NCI-H2196 treated with DMSO at 0.1 percent for 48 hours (cell line): ENCODE data around the gene KDM4B.

Experiments
- DNase-seq: peaks from one replicate; lab custom pipeline; 2025; ENCODE audit not compliant: unreplicated experiment; lab: John Stamatoyannopoulos, UW

The KDM4B gene

DNA sequence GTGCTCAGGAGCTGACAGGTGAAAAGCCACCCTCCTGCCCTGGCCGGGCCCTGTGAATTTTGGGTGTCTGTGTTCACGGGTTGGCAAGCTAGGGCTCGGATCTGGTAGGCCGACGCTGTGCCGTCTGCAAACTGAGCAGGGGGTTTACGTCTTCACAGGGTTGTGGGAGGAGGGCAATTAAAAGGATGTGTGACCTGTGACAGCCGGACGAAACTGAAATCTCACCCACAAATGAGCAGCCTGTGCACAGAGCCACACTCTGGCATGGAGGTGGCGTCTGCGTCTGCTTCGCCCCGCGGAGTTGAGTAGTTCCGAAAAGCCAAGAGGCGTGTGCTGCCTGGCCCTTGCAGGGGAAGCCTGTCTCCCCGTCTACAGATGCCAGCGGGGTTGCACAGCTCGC lies 117.3 kb downstream of the KDM4B start:
- no peak for DNase-seq

DNA sequence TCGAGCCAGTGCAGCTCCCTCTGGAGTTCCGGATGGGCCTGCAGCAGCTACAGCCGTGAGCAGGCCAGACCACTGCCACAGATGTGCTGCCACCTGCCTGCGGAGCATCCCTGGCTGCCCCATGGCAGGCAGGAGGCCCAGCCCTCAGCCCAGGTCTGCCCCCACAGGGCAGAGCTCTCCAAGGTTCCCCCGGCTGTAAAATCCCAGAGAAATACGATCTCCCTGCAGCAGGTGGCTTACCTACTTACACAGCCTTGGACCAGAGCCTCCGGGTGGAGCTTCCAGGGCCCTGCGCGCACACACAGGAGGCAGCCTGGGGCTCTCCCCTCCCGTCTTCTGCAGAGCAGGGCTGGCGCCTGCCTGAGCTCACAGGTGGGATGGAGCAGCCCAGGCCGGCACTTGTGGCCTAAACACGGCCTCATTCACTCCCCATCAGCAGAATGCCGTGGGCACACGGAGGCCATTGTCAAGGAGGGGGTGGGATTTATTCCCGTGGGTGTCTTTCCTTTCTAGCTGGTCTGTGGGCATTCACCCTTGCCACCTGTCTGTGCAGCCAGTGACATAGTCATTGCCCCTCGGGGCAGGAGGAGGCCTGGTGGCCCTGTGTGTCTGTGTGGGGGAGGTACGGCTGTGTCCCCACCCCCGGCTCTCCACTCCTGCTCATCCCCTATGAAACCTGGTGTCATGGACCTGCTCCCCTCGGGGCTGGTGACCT lies 118.0 kb downstream of the KDM4B start:
- peak; percentile 91 for DNase-seq

DNA sequence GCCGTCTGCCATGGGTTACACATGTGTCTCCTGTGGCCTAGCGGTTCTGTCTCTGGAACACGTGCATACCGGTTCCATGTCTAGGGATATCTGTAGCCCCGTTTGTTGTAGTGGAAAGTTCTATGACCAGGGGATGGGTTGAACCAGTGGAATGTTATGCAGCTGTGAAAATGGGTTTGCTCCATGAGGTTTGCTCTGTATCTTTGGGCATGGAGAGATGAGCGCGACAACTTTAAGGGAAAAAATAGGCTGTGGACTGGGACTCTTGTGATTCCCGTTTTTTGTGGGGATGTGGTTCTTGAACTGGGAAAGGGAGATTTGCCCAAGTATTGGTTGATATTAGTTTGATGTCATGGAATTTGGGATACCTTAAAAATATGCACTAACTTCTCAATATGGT lies 120.4 kb downstream of the KDM4B start:
- no peak for DNase-seq

- DNase-seq, result no peak
These were observed 121.6 kb downstream of the KDM4B start for GRCh38 chr19:5090465-5091017.

- no peak for DNase-seq
These were observed 122.2 kb downstream of the KDM4B start for GRCh38 chr19:5091018-5091683.

GRCh38 chr19:5091684-5092480 lies 123.0 kb downstream of the KDM4B start:
- DNase-seq, result no peak

GRCh38 chr19:5092481-5092843 lies 123.5 kb downstream of the KDM4B start:
- no peak for DNase-seq

- no peak for DNase-seq
These were observed 124.5 kb downstream of the KDM4B start for GRCh38 chr19:5093297-5093928.

GRCh38 chr19:5093948-5094718 lies 125.2 kb downstream of the KDM4B start:
- DNase-seq, result no peak

DNA sequence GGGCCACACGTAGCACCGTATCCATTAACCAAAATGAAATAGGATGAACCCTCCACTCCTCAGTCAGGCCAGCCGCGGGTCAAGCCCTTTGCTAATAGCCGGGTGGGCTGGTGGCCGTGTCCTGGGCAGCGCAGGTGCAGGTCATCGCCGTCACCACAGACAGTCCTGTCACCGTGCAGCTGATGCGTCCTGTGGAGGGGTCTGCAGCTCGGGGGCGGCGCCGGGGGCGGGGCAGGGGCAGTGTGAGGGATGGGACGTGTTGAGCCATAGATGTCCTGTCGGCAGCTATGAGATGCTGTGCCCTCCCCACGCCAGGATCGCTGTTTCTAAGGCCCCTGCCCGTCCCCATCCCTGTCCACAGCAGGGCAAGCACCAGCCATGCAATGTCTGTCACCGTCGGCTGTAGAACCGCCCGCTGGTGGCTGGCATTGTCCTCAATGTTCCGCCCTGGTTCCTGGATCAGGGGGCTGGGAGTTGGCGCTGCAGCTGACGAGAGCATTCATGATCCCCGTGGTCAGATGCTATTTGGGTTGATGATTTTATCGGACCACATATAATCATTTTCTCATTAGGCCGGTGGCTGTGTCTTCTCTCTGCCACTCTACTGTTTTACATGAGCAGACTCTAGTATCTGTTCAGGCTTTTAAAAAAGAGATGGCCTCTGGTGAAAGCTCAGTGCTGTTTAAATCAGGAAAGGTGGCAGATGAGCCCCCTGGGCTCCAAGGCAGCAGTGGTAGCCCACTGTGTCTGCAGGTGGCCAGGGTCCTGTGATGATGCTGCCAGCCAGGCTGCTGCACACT lies 126.1 kb downstream of the KDM4B start:
- DNase-seq, result no peak

GRCh38 chr19:5095568-5095850 lies 126.6 kb downstream of the KDM4B start:
- DNase-seq, result no peak

- no peak for DNase-seq
These were observed 127.6 kb downstream of the KDM4B start for GRCh38 chr19:5096536-5096935.

GRCh38 chr19:5097331-5097930 lies 128.5 kb downstream of the KDM4B start:
- no peak for DNase-seq

DNA sequence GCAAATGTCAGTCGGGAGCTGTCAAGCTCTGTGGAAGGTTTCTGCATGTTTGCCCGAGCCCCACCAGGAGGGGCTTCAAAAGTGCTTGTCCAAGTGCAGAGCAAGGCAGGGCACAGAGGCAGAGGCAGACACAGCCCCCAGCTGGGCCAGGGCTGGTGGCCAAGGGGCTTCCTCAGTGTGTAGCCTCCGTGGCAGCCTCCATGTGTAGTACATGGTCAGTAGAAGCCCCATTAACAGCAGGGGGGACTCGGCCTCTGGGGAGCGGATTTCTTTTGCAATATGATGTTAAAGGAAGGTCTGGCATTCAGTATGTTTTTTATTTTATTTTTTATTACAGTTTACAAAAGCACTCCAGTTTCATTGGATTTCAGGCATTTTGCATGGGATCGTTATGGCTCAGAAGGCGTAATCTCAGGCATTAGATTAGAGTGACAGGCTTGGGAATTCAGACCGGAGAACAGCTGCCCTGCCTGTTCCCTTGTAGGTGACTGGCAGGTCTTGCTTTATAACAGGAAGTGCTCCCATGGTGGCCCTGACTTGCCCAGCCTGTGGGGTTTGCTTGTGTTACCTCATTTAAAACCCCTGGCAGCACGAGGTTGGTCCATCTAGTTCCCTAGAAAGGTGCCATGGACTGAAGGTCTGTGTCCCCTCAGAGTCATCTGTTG lies 129.2 kb downstream of the KDM4B start:
- no peak for DNase-seq

DNA sequence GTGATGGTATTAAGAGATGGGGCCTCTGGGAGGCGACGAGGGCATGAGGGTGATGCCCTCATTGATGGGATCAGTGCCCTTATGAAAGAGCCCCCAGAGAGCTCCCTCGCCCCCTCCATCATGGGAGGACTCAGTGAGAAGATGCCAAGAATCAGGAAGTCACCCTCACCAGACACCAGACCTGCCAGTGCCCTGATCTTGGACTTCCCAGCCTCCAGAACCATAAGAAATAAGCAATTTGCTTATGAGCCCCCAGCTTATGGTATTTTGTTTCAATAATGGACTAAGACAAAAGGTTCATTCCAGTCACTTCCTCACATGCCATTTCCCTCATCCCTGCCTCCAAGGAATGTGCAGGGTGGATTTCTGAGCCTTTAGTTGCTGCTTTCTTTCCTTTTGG lies 129.7 kb downstream of the KDM4B start:
- no peak for DNase-seq

GRCh38 chr19:5099701-5100221 lies 130.8 kb downstream of the KDM4B start:
- no peak for DNase-seq

DNA sequence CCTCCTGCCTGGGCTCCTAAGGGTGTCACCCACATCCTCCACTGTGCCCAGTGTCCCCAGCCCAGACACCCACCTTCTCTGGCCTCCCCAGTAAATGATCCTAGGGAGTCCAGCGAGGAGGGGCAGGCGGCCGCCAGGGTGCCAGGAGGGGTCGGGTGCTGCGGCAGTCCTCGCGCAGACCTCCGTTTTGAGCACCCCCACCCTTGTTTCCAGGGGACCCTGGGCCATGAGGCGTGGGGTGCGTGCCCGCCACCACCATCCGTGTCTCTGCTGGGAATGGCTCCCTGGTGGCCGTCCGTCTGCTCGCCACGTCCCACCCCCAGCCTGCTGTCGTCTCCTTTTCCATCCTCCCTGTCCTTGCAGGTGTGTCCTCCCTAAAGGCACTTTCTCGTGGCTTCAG lies 133.0 kb downstream of the KDM4B start:
- no peak for DNase-seq

DNA sequence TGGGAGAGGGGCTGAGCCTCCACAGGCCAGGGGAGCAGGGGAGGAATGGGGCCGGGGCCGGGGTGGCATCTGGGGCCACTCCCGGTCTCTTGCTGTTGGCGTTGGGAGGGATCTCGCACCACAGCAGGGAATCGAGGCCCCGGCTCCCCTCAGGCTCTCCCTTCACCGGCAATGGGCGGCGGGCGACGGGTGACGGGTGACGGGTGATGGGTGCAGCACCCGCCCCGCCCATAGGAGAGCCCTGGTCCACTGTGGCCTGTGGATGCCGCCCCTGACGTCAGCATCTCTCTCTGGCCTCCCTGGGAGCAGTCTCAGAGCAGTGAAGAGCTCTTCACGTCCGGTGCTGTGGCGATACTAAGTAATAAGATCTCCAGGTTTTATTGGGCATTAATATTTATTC lies 133.6 kb downstream of the KDM4B start:
- DNase-seq, result no peak
